ENCODE measurements around the gene DLST.

Gene DLST

DNA sequence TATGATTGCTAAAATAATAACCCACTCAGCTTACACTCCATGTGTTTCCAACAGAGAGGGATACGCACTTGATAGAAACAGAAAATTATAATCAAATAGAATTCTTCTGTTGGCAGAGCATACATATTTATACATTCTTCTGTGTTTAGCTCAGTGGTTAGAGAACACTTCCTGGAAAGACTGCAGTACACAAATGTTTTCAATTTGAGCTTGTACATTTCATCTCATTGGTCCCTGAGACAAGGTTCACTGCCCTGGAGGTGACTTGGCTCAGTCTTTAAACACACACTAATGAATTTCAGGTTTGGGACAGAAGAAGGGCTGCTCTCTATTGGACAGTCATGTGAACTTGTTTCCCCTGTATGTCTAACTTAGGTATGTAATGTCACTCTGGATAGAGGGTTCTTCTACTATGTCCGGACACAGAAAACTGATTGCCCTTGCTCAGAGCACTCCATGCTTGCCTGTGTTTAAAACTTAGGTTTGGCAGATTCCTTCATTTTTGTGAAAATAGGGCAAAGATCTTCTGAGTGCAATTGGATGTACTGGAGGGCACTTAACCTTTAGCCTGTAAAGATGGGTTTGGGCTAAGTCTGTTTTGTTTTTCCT is 28.7 kb upstream of the DLST start:
- TF ChIP-seq GATA2 (IDR thresholded peaks at IDR 0.05; ENCODE audit: low read depth, low read length) (no peak), GATA3 (IDR thresholded peaks at IDR 0.05; ENCODE audit: low read depth, low read length) (no peak)

DNA sequence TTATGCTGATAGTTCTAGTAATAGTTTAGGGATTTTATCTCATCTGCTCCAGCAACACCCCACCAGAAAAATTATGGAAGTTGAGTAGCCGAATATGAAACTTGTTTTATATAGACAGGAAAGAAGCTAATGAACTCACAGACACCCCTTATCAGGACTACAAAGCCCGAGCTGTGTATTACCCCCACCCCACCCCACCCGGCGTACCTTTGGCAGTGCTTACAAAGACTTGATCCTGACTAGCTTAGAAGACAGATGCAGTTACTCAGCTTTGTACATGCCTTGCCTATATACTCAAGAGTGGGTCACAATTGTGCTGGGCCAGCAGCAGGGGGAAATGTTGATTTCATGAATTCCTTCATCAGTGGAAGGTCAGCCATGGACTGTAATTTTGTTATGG is 28.1 kb upstream of the DLST start:
- TF ChIP-seq GATA3 (IDR thresholded peaks at IDR 0.05; ENCODE audit: low read depth, low read length) (no peak), GATA2 (IDR thresholded peaks at IDR 0.05; ENCODE audit: low read depth, low read length) (no peak)

- TF ChIP-seq GATA3 (IDR thresholded peaks at IDR 0.05; ENCODE audit: low read depth, low read length) (no peak), GATA2 (IDR thresholded peaks at IDR 0.05; ENCODE audit: low read depth, low read length) (no peak)
Observed at GRCh38 chr14:74855021-74855420, 26.7 kb upstream of the DLST start.

DNA sequence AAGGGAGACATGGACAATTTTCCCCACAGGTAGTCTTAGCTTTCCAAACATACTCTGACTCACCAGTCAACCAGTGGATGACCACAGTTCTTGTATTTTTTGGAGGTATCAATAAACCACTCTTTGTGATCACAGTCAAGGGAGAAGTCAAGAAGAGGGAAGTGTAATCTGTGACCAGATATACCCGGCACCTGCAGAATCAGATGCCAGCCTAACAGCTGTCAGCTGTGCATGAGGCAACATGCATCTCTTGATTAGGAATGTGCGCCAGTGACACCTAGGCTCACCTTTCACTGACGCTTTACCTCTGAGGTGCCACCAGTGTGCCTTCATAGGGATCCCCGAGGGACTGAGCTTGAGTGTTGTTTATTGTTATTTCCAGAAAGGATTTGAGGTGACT is 25.8 kb upstream of the DLST start:
- TF ChIP-seq GATA2 (IDR thresholded peaks at IDR 0.05; ENCODE audit: low read depth, low read length) = no peak
- TF ChIP-seq GATA3 (IDR thresholded peaks at IDR 0.05; ENCODE audit: low read depth, low read length) = no peak

DNA sequence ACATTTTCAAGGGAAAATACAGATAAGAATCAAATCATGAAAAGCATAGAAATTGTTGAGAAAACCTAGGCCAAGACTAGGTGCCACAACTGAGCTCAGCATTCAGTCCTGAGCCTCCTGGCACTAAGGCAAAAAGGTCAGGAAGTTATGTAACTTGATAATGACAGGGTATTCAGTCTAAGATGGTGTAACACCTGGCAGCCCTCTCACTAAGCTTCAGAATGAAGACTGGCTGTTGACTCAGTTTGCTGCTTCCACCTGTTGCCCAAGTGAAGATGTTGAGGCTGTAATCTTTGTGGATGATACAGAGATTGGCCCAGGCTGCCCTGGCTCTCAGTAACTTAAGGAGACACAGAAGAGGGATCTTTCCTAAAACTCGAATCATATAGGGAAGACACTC is 25.4 kb upstream of the DLST start:
- TF ChIP-seq GATA2 (IDR thresholded peaks at IDR 0.05; ENCODE audit: low read depth, low read length) (no peak), GATA3 (IDR thresholded peaks at IDR 0.05; ENCODE audit: low read depth, low read length) (no peak)

DNA sequence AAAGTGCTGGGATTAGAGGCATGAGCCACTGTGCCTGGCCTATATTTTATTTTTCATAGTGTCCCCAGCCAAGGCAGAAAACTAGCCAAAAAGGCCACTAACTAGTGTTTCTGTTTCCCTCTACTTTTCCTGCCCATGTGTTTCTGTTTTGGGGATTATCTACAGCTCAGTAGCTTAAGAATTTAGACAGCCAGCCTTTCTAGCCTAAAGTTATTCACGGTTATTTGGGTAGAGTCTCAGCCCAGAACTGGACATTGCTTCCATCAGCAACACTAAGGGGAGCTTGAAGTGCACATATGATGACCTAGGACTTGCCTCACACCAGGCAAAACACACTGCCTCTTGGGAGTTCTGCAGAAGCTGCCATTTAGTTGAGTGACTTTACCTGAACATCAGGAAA is 23.7 kb upstream of the DLST start:
- TF ChIP-seq GATA3 (IDR thresholded peaks at IDR 0.05; ENCODE audit: low read depth, low read length) (no peak), GATA2 (IDR thresholded peaks at IDR 0.05; ENCODE audit: low read depth, low read length) (no peak)

DNA sequence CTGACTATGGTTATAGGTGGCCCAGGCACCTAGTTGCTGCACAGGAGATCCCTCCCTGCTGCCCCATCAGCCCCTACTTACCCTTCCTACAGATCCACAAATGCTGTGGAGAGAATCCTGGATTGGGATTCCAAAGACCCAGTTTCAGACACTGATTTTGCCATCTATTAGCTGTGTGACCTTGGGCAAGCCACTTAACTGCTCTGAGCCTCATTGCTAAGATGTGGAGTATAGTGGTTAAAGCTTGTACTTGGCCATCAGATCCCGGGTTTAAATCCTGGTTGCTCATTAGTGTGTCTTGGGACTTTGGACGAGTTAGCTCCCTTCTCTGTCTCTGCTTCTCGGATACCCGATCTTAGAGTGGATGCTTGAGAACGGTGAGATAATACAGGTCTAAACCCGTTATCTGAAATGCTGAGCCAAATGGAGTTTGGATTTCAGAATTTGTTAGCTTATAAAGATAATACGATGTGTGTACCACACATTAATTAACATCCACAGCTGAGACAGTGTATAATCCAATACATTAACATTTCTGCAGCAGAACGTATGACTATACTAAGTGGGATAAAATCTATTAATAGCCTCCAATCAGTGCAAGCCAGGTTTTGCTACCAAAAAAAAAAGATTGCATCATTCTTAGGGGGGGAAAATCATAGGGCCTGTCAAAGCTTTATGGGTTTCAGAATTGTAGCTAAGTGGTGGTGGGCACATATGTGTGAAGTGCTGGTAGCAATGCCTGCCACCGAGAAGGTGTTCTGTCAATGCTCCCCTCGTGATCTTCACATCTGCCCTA is 21.8 kb upstream of the DLST start:
- TF ChIP-seq GATA2 (IDR thresholded peaks at IDR 0.05; ENCODE audit: low read depth, low read length) = no peak
- no peak for TF ChIP-seq GATA3 (IDR thresholded peaks at IDR 0.05; ENCODE audit: low read depth, low read length)

GRCh38 chr14:74860899-74861733 is 20.6 kb upstream of the DLST start:
- TF ChIP-seq GATA3 (IDR thresholded peaks at IDR 0.05; ENCODE audit: low read depth, low read length) (no peak), GATA2 (IDR thresholded peaks at IDR 0.05; ENCODE audit: low read depth, low read length) (no peak)

- no peak for TF ChIP-seq GATA3 (IDR thresholded peaks at IDR 0.05; ENCODE audit: low read depth, low read length)
- TF ChIP-seq GATA2 (IDR thresholded peaks at IDR 0.05; ENCODE audit: low read depth, low read length) = no peak
Observed at GRCh38 chr14:74861734-74862090, 20.0 kb upstream of the DLST start.

DNA sequence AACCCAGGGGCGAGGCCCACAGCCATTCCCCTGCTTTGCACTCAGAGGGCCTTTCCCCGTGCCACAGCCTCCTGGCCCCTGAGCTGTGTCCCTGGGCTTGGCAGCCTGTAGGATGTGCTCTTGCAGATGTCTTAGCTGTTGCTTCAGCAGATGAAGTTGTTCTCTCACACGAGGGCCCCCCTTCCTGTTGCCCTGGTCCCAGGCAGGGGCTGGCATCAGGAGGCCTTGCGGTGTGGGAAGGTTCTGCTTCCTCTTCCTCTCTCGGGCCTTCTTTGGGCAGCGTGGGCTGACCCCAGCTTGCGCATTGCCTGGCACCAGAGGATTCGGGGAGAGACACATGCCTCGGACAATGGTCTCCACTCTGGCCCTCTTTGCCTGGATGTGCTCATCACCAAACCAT is 18.4 kb upstream of the DLST start:
- no peak for TF ChIP-seq GATA2 (IDR thresholded peaks at IDR 0.05; ENCODE audit: low read depth, low read length)
- no peak for TF ChIP-seq GATA3 (IDR thresholded peaks at IDR 0.05; ENCODE audit: low read depth, low read length)

DNA sequence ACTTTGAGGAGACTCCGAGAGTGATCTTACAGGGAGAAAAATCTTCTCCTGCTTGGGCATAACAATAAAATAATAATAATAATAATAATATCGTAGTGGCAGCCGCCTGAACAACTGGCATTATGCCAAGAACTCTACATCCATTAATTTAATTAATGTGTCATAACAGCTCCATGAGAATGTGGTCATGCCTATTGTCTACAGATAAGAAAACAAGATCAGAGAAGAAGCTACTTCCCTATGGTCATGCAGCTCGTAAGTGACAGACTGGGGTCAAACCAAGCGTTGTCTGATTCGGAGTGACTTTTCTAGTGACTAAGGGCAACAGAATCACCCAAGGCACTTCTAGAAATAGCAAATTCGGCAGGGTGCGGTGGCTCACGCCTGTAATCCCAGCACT is 17.5 kb upstream of the DLST start:
- TF ChIP-seq GATA2 (IDR thresholded peaks at IDR 0.05; ENCODE audit: low read depth, low read length) (no peak), GATA3 (IDR thresholded peaks at IDR 0.05; ENCODE audit: low read depth, low read length) (no peak)

- no peak for TF ChIP-seq GATA3 (IDR thresholded peaks at IDR 0.05; ENCODE audit: low read depth, low read length)
- TF ChIP-seq GATA2 (IDR thresholded peaks at IDR 0.05; ENCODE audit: low read depth, low read length) = no peak
Observed at GRCh38 chr14:74865156-74865555, 16.6 kb upstream of the DLST start.

GRCh38 chr14:74866708-74867389 is 14.9 kb upstream of the DLST start:
- no peak for TF ChIP-seq GATA3 (IDR thresholded peaks at IDR 0.05; ENCODE audit: low read depth, low read length)
- no peak for TF ChIP-seq GATA2 (IDR thresholded peaks at IDR 0.05; ENCODE audit: low read depth, low read length)

GRCh38 chr14:74867673-74868072 is 14.0 kb upstream of the DLST start:
- no peak for TF ChIP-seq GATA2 (IDR thresholded peaks at IDR 0.05; ENCODE audit: low read depth, low read length)
- TF ChIP-seq GATA3 (IDR thresholded peaks at IDR 0.05; ENCODE audit: low read depth, low read length) = no peak

Data from SH-SY5Y (cell line).